OCI-LY1 (cell line): ENCODE measurements around the gene DOCK4.

Source experiments
- H2AFZ ChIP-seq: fragments of 200-600 bp; sonication (generic), shearing (Covaris generic); 2 replicates; pipeline ENCODE4 v1.6.0; 2014; ENCODE audit warnings: antibody characterized with exemption, mild to moderate bottlenecking, low read length
- H3F3A ChIP-seq: fragments of 200-600 bp; sonication (generic), shearing (Covaris generic); 2 replicates; pipeline ENCODE4 v1.6.0; 2014; ENCODE audit warnings: mild to moderate bottlenecking, antibody characterized with exemption, low read length, moderate library complexity; ENCODE audit not compliant: insufficient read depth
- H3K27ac ChIP-seq: fragments of 200-600 bp; sonication (generic); 2 replicates; pipeline ENCODE4 v1.5.1; 2014; ENCODE audit warnings: low read length, mixed run types, mild to moderate bottlenecking, low read depth; ENCODE audit not compliant: poor library complexity, severe bottlenecking
- H3K27me3 ChIP-seq: fragments of 200-600 bp; sonication (generic); 2 replicates; pipeline ENCODE4 v1.6.0; 2014; ENCODE audit warnings: antibody characterized with exemption, mild to moderate bottlenecking, low read length, moderate library complexity; ENCODE audit not compliant: insufficient read depth
- H3K36me3 ChIP-seq: fragments of 200-600 bp; sonication (generic); 2 replicates; pipeline ENCODE4 v1.6.1; 2014; ENCODE audit warnings: mild to moderate bottlenecking, antibody characterized with exemption, low read length, moderate library complexity, mixed read lengths; ENCODE audit not compliant: insufficient read depth
- H3K4me1 ChIP-seq: fragments of 200-600 bp; sonication (generic); 2 replicates; pipeline ENCODE4 v1.5.1; 2014; ENCODE audit warnings: mild to moderate bottlenecking, low read length, moderate library complexity; ENCODE audit not compliant: insufficient read depth, severe bottlenecking
- H3K4me2 ChIP-seq: fragments of 200-600 bp; sonication (generic), shearing (Covaris generic); 2 replicates; pipeline ENCODE4 v1.6.1; 2014; ENCODE audit warnings: low read length
- H3K4me3 ChIP-seq: fragments of 200-600 bp; sonication (generic); 2 replicates; pipeline ENCODE4 v1.5.1; 2014; ENCODE audit warnings: low read length, low read depth, mild to moderate bottlenecking, mixed read lengths; ENCODE audit not compliant: poor library complexity, severe bottlenecking
- H3K79me2 ChIP-seq: fragments of 200-600 bp; shearing (Covaris generic); 2 replicates; pipeline ENCODE4 v1.6.1; 2016; ENCODE audit warnings: mixed run types, low read length, mixed read lengths; ENCODE audit not compliant: insufficient read depth
- H3K9ac ChIP-seq: fragments of 200-600 bp; sonication (generic), shearing (Covaris generic); 2 replicates; pipeline ENCODE4 v1.6.1; 2014; ENCODE audit warnings: mild to moderate bottlenecking, low read length, mixed read lengths
- H3K9me2 ChIP-seq: fragments of 200-600 bp; sonication (generic), shearing (Covaris generic); 2 replicates; pipeline ENCODE4 v1.6.1; 2014; ENCODE audit warnings: low read depth, mild to moderate bottlenecking, low read length, mixed read lengths
- H3K9me3 ChIP-seq: fragments of 200-600 bp; shearing (Covaris generic); 2 replicates; pipeline ENCODE4 v1.6.1; 2014; ENCODE audit warnings: low read length, mixed read lengths
- H4K20me1 ChIP-seq: fragments of 200-600 bp; sonication (generic), shearing (Covaris generic); 2 replicates; pipeline ENCODE4 v1.6.0; 2016; ENCODE audit warnings: mild to moderate bottlenecking, low read length; ENCODE audit not compliant: insufficient read depth
- CTCF ChIP-seq: fragments of 200-600 bp; sonication (generic), shearing (Covaris generic); IDR thresholded peaks from 2 replicates; pipeline ENCODE4 v1.5.1; 2017; ENCODE audit warnings: mild to moderate bottlenecking, antibody characterized with exemption, low read length, moderate library complexity, mixed read lengths
- EZH2 ChIP-seq: fragments of 200-600 bp; sonication (generic), shearing (Covaris generic); IDR thresholded peaks from 2 replicates; pipeline ENCODE4 v1.8.0; 2017; ENCODE audit warnings: borderline replicate concordance, mixed run types, mild to moderate bottlenecking, antibody characterized with exemption, low read length, moderate library complexity, mixed read lengths

Gene DOCK4

GRCh38 chr7:112220877-112221434 is 14.8 kb upstream of the DOCK4 start:
- Histone ChIP-seq H3K79me2 (no peaks in the 10 kb centered on the region), H4K20me1 (no peaks in the 10 kb centered on the region), H3K9me3 (no peaks in the 10 kb centered on the region), H3K4me2 (no peak overlapping the region), H3K9me2 (no peaks in the 10 kb centered on the region), H3K4me1 (no peaks in the 10 kb centered on the region), H3K27me3 (no peaks in the 10 kb centered on the region), H3K36me3 (no peaks in the 10 kb centered on the region), H3K27ac (no peak overlapping the region), H2AFZ (no peak overlapping the region), H3F3A (no peaks in the 10 kb centered on the region), H3K9ac (no peak overlapping the region), H3K4me3 (no peak overlapping the region)
- TF ChIP-seq CTCF (no peak), EZH2 (no peak)

- 0 out of 2 replicates have a peak, but pooled peaks cover 5% of the 10 kb centered on the region for H3K79me2 ChIP-seq
- H3K4me1 ChIP-seq = no peaks in the 10 kb centered on the region
- H3K9ac ChIP-seq = no peak overlapping the region
- H3K9me3 ChIP-seq = no peaks in the 10 kb centered on the region
- H3K9me2 ChIP-seq = no peaks in the 10 kb centered on the region
- TF ChIP-seq CTCF (no peak), EZH2 (no peak)
- no peaks in the 10 kb centered on the region for H3K27me3 ChIP-seq
- no peaks in the 10 kb centered on the region for H3F3A ChIP-seq
- no peaks in the 10 kb centered on the region for H3K36me3 ChIP-seq
- no peaks in the 10 kb centered on the region for H4K20me1 ChIP-seq
- H3K4me2 ChIP-seq = no peak overlapping the region
- no peak overlapping the region for H2AFZ ChIP-seq
- no peak overlapping the region for H3K4me3 ChIP-seq
- no peak overlapping the region for H3K27ac ChIP-seq
Observed at GRCh38 chr7:112215787-112216186, 9.6 kb upstream of the DOCK4 start.

- no peak overlapping the region for H3K4me2 ChIP-seq
- H3K27ac ChIP-seq = no peak overlapping the region
- H2AFZ ChIP-seq = no peak overlapping the region
- H3K9ac ChIP-seq = no peak overlapping the region
- H3K9me2 ChIP-seq = no peaks in the 10 kb centered on the region
- no peaks in the 10 kb centered on the region for H3K9me3 ChIP-seq
- no peaks in the 10 kb centered on the region for H3K27me3 ChIP-seq
- no peaks in the 10 kb centered on the region for H3K4me1 ChIP-seq
- no peaks in the 10 kb centered on the region for H3F3A ChIP-seq
- H3K4me3 ChIP-seq = no peak overlapping the region
- H3K79me2 ChIP-seq = 0 out of 2 replicates have a peak, but pooled peaks cover 5% of the 10 kb centered on the region
- H4K20me1 ChIP-seq = no peaks in the 10 kb centered on the region
- TF ChIP-seq EZH2 (no peak), CTCF (no peak)
- no peaks in the 10 kb centered on the region for H3K36me3 ChIP-seq
Observed at GRCh38 chr7:112214883-112215282, 8.7 kb upstream of the DOCK4 start.
